Frontal cortex (tissue), 4 donors: ENCODE measurements around the gene CSMD2. TPM values are rescaled to one million over a fixed set of nuclear protein-coding genes. Genes with fewer than 3 reads are reported as not detected.
"Not testable (repeated sequence)": the region's sequence is repeated elsewhere in the genome, so short reads cannot be mapped to it uniquely, and the experiment has no call there.

Experiments used
- DNase-seq, 2 donors: peaks; one replicate each; pipeline ENCODE4 v3.0.0; 2012; ENCODE audit warnings: low spot score in 2 of 2
- FAIRE-seq: peaks from 2 replicates; lab custom pipeline; 2012; peaks lifted over from hg19 to GRCh38; lab: Jason Lieb, UNC
- total RNA-seq: library from RNA; depleted of rRNA; stranded (reverse); fragments of >200 nt; gene quantifications from one replicate; pipeline ENCODE4 v1.2.3, GENCODE V29; 2014
- donor health status: control.
- donor health status: control.
- donor health status: control.

Gene CSMD2
- 23.6 TPM for total RNA-seq

DNA sequence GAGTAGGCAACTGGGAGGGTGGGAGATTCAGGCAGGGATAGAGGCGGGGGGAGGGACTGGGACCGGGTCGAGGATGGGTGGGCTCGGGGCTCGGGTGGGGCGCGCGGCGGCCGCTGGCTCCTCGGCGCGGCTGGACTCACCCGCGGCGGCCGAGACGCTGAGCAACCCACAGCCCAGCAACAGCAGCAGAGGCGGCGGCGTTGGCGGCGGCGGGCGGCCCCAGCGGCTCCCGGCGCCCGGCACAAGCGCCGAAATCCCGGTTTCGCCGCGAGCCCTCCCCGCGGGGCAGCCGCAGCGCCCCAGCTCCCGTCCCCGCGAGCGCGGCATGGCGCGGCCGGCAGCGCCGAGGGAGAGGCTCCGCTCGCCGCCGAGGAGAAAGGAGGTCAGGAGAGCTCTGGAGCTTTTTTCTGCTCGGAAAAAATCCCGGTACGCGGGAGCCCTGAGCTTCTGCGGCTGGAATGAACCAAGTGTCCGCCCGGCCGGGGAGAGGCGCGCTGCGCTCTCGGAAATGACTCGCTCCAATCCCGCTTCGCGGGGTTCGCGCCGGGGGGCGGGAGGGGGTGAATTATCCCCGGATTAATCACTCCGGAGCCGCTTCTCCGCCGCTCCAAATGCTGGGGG, at the start of gene CSMD2:
Gene CSMD2, minus strand, starts transcription at position 460 of the 621 bp plus-strand sequence. Its CDS starts 133 bp downstream, at position 327.
- DNase-seq (peak; percentile 63 to 72), FAIRE-seq (no peak)

DNA sequence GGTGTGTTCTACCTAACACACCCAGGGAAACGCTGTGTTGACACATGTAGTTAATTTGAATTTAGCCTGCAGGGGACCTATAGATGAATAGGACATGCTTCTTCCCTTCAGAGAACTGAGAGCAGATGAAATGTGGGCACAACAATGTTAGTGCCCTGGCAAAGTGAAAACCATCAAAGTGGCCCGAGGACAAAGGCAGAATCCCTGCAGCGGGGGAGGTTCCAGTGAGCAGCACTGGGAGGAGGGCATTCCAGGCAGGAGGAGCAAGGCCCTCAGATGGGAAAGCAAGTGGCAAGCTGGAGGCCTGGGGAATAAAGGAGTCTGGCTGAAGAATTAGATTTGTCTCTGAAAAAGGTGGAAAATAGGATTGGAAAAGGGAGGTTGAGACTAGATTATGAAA, 48.9 kb upstream of the CSMD2 start:
- FAIRE-seq (no peak), DNase-seq (no peak)

DNA sequence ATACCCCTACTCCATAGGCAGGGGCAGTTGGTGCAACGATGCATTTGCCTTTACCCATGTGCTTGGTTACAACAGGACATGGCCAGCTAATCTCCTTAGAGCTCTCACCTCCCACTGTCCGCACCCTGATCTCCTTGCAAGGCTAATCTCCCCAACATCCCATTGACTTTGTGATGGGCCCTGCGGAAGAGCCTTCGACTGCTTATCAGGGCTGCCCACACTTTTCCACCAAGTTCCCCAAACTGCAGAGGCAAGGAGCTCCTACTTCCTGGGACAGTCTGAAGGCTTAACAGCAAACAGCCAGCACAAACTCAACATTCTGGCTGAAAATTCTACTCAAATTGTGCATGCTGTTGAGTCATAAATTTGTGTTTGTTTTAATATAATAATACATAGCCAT, 47.6 kb upstream of the CSMD2 start:
- FAIRE-seq (no peak), DNase-seq (no peak)

DNA sequence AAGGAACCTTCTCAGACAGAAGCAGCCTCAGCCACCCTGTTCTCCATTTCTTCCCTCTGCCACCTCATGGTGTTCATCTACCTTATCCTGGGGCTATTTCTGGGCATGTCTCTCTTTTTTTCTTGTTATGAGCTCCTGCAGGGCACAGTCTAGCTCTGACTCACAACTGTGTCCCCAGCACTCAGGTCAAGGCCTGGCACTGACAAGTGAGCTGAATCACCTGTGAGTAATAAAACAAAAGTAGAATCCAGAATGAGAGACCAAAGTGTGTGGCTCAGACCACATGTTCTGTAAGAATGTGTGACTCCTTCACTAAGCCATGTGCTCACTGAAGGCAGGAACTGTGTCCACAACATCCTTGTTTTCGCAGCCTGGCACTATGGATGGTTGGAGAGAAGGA, 34.9 kb upstream of the CSMD2 start:
- FAIRE-seq, result no peak
- no peak for DNase-seq

DNA sequence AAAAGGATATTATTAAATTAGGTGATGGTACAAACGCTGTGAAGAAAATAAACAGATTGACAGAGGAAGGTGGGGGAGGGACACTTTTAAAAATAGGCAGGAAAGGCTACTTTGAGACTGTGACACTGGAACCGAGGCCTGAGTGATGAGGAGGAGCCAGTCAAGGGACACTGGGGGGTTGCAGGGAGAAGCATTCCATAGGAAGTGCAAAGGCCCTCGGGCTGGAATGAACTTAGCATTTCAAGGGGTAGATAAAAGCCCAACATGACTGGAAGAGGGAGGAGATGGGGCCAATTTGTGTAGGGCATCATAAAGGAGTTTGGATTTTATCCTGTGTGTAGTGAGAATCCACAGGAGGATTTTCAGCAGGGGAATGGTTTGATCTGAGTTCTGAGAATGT, 27.6 kb upstream of the CSMD2 start:
- FAIRE-seq, result no peak
- DNase-seq, result no peak

DNA sequence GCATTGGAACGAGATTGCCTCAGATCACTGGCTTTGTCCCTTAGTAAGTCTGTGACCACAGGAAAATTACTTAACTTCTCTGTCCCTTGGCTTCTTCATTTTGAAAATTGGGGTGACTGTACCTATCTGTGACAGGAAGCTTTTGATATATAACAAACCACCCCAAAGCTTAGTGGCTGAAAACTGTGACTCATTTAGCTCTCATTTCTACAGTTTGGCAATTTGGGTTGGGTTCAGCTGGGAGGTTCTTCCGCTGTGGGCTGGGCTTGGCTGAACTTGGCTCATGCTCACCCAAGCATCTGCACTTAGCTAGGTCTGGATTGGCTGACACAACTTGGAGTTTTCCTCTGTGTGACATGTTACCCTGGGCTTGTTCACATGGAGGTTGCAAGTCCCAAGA, 25.7 kb upstream of the CSMD2 start:
- DNase-seq (no peak), FAIRE-seq (no peak)

DNA sequence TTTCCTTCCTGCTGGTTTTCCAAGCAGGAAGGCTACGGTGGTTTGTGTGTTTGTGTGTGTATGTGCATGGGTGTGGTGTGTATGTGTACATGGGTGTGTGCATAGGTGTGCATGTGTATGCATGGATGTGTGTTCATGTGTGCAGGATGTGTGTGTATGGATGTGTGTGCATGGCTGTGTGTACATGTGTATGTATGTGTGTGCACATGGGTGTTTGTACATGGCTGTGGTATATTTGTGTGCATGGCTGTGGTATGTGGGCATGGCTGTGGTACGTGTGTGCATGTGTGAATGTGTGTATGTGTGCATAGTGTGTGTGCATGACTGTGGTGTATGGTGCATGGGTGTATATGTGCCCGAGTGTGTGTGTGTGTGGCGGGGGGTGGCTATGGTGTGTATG, 24.0 kb upstream of the CSMD2 start:
- no peak for FAIRE-seq
- DNase-seq, result no peak

DNA sequence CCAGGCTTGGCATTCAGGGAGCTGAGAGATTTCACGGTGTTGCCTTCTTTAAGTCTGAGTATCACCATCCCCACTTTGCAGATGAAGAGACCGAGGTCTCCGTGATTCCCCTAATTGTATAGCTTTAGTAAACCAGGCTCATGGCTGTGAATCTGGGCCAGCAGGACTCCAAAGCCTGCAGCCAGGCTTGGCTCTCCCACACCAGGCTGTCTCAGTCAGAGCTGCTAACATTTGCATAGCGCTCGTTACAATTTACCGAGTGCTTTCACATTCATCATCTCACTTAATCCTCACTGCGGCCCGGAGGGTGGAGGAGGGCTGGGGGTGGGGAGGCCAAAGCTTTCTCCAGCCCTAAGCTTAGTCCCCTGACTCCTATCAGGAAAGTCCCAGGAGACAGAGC, 23.4 kb upstream of the CSMD2 start:
- FAIRE-seq, result no peak
- DNase-seq, result no peak

DNA sequence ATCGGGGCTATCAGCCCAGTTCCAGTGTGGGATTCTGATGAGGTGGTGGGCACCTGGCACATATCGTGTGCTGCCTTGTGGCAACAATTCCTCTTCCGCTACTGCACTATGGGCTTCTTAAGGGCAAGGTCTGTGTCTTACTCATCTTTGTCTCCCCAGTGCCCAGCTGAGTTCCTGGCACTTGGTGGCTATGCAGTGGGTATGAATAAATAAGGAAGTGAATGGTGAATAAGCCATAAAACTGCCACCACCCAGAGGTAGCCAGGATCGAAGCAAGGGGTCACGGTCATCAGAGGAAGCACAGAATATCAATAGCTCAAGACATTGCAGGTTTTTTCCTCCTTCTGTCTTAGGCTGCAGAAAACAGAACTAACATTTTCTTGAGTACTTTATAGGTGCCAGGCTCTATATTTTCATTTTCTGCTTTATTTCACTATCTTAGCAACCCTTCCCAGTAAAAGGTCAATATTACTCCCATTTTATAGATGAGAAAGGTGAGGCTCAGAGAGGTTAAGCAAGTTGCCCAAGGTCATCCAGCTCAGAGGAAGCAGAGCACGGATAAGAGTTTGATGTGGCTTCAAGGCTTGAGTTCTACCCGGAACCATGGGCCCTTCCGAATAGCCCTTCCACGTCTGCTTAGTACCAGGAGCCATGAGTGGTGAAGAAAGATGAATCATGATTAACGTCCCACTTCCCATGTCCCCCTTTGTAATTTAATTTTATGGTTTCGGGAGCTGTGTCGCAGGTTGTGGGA, 21.9 kb upstream of the CSMD2 start:
- no peak for FAIRE-seq
- DNase-seq, result no peak

DNA sequence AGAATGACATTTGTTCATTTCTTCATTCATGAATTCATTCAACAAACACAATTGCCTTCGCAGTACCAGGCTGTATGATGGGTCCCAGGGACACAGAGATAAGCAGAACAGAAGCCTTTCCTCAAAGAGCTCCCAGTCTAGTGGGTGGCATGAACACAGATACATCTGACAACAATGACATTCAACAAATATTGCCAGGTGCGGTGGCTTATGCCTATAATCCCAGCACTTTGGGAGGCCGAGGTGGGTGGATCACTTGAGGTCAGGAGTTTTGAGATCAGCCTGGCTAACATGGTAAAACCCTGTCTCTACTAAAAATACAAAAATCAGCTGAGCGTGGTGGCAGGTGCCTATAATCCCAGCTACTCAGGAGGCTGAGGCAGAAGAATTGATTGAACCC, 18.4 kb upstream of the CSMD2 start:
- FAIRE-seq, result not testable (repeated sequence)

DNA sequence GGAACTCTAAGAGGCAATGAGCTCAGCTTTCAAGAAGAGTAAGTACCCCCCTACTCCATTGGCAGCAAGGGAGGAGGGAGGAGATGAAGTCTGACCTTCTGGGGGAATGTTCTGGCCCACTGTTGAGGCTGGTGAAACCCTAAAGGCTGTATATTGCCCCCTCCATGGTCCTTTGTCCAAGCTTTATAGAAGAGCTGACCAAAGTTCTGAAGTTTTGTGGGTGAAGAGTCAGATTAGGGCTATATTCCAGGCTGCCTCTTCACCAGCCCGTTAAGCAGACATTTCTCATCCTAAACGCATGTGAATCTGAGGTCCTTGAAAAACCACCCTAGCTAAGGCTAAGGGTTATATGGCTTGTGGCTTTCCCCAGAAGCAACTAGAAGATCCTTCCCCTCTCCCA, 13.0 kb upstream of the CSMD2 start:
- no peak for FAIRE-seq
- DNase-seq, result no peak

More for the DNA sequence above, 18.4 kb upstream of the CSMD2 start:
- DNase-seq, result not testable (repeated sequence)

DNA sequence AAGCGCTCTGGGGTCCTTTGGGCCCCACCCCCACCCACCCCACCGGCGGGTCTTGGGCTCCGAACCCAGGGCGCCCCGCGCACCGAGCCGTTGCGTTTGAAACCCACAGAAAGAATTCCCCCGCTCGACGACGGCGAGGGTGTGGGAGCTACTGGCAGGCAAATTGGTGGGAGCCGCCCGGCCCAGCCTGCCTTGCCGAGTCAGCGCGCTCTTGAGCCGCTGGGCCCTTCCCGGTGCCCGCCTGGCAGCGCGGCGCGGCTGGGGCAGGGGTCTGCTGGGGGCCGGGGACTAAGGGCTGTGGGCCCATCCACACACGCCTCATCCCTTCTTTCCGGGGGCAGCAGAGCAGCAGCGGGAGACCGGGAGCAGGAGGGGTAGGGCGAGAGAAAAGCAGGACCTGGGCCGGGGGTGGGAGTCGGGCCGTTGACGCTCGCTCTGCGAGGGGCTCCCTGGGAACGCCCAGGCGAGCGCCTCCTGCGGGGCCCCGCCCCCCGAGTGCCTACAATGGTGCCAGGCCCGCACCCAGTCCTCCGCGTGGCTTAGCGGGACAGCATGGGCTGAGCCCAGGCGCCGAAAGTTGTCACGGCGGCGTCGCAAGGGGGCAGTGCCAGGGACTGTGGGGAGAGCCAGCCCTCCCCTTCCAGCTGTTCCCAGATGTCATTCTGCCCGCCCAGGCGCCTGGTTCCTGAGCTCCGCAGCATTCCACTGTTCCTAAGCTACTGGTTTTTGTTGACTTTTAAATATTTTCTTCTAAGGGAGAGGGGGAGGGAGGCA, 12.0 kb upstream of the CSMD2 start, which contains the start of gene C1orf94:
Gene C1orf94, plus strand, starts transcription at position 78 of the 774 bp plus-strand sequence. CDS start 883 bp downstream, outside the sequence.
- DNase-seq (peak in 1 of 2 donors; percentile 48), FAIRE-seq (no peak)

DNA sequence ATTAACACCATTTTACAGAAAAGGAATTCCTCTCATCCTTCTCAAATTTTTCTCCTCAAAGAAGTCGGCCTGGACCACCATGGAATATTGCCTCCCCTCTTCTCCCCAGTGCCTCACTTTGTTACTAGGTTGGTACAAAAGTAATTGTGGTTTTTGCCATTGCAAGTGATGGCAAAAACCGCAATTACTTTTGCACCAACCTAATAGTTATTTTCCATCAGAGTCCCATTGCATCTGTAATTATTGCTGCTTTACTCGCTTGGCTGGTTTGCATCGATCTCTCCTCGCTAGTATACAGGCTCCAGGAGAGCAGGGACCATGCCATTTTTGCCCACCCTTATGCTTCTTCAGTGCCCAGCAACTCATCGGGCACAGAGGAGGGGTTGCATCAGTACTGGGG, 10.7 kb upstream of the CSMD2 start:
- no peak for DNase-seq
- FAIRE-seq, result no peak

DNA sequence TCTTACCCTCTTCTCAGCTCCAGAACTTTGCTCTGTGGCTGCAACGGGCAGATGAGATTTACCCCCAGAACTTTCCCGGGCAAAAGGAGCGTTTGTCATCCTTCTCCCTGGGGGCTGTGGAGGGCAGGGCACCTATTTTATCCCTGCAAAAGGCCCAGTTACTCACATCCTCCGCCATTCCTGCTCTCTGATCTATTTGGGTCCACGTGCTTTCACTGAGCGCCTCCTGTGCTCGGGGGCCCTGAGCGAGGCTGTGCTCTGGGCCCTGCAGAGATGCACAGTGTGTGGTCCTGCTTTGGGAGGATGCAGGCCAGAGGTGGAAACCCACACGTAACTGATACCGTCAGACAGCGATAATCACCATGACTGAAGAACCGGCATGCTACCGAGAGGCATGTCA, 2.4 kb upstream of the CSMD2 start:
- DNase-seq (no peak), FAIRE-seq (no peak)

DNA sequence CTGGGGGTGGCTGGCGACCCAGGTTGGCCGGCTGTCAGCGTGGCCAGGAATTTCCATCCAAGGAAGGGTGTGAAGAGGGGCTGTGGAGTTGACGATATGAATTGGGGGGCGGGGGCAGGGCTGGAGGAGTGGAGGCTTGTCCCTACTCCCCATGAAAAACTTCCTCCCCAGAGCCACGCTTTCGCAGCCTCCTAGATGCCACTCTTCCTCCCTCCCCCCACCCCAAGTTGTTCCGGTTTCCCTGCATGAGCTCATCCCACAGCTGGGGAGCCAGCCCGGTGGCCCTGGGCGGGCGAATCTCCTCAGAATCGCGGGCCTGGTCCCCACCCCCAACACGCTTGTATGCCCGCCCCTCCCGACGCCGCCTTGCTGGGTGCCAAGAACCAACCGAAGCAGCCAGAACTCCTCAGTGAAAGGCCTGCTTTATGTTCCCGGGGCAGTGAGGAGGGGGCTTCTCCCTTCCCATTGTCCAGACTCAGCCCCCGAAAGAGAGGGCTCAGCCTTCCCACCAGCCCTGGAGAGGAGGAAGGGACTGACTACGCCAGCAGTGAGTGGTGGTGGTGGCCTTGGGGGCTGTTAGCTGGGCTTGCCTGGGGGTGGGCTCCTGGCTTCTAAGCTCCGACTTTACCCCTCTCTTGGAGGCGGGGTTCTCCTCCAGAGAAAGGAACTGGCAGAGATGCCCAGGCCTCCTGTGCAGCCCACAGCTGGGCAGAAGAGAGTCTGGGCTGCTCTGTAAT, 1.8 kb upstream of the CSMD2 start:
- peak; percentile 68 to 69 for DNase-seq

DNA sequence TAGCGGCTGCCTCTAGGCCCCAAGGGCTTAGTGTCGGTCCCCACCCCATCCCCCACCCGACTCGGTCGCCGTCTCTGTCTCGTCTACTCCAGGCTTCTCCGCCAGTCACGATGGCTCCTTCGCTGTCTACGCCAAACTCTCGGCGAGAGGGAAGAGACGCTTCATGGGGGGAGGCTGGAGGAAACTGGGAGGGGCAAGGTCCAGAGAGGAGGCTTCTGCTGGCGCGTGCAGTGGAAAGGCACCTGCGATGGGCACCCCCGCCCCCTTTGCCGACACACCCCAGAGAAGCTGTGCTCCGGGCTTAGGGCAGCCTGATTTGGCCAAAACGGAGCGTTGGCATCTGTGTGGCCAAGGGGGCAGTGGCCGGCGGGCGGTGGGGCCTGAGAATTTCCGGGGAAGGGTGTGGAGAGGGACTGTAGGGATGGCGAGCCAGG, 1.2 kb upstream of the CSMD2 start:
- FAIRE-seq (no peak), DNase-seq (peak in 1 of 2 donors; percentile 23)

More for the DNA sequence above, 1.8 kb upstream of the CSMD2 start:
- no peak for FAIRE-seq

DNA sequence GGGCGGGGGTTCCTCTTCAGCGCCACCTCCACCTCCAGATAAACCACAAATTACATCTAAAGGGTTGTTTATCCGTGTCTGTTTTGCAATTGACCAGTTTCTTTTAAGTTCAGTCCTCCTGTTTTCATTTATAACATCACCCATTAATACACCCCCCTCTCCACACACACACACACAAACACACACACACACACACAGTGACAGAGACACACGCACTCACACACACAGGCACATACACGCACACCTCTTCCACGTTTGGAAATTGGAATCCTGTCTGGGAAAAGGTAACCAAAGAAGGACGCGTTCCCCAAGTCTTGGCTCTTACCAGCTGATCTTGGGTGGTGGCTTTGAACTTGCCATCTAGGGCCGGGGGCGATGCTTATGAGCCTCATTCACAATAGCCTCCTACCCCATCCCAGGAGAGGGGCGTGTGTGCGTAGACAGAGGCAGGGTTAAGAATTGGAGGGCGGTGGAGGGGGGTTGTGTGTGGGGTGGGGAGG, 442 bp upstream of the CSMD2 start:
- no peak for FAIRE-seq
- no peak for DNase-seq

DNA sequence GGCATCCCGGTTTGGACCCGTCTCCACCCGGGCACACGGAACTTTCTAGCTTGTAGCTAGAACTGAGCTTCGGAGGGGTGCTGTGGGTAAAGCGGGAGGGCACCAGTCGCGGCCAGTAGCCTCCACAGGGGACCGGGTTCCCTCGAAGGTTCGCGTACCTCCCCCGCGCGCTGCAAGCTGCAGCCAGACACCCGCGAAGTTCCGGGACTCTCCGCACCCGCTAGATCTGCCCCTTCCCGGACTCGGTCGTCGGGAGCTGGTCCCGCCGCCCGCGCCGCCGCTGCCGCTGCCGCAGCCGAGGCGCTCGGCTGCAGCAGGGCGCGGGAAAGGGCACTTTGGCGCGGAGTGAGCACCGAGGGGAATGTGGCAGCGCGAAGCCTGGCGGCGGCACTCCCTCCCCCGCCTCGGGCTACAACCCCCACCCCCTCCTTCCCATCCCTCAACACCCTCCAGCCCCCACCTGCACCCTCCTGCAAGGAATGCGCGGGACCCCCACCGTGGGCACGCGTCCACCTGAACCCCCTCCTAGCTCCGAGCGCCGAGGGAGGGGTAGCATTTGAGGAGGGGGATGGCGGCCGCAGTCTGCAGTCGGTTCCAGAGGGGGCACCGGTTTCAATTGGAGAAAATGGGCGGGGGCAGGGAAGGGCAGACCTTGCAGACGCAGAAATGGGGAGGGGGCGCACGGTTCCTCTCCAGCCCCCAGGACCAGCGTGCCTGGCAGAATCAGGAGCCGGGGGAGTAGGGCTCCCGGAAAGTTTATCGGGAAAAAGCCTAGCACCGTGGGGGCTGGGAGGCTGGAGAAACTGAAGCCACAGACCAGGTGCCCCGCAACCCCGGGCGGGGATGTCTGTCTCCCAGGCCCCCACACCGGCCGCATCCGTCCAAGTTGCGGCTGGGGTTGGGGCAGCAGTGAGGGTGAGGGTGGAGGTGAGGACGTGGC, 968 bp downstream of the CSMD2 start:
- no peak for FAIRE-seq

More for the DNA sequence above, 968 bp downstream of the CSMD2 start:
- DNase-seq, result no peak
